ENCODE data around the gene RNF5. TPM values are rescaled to one million over a fixed set of nuclear protein-coding genes. Genes with fewer than 3 reads are reported as not detected.

RNF5 gene
- polyA plus RNA-seq, 1 donor from 2014 or later, result 369 TPM

DNA sequence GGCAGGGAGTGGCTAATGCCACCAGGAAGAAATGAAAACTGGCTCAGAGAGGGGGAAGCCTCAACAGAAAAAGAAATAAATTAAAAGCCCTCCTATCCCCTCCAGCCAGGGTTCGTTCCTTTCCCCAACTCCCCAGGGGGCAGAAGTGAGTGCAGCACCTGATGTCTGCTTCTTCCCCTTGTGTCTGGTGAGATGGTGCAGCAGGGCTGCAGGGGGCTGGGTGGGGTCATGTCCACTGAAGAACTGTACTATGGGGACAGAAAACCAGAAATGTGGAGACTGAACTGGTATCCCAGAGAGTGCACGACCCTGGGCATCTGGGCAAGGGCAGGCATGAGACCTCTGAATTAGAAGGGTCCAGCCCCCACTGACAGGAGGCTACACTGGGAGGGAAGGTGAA lies 9.9 kb upstream of the RNF5 start:
- no peaks in the 10 kb centered on the region for H3F3A ChIP-seq (ENCODE audit: insufficient read depth, low read length, poor library complexity, severe bottlenecking)
- no peaks in the 10 kb centered on the region for H3K9me2 ChIP-seq (ENCODE audit: insufficient read depth, low read length)
- no peak overlapping the region for H2AFZ ChIP-seq (ENCODE audit: low read depth, low read length)
- no peaks in the 10 kb centered on the region for H3K36me3 ChIP-seq (ENCODE audit: insufficient read depth, low read length)
- H3K4me3 ChIP-seq (ENCODE audit: low read length), result no peak overlapping the region
- no peaks in the 10 kb centered on the region for H4K20me1 ChIP-seq (ENCODE audit: insufficient read depth)
- H3K9ac ChIP-seq (ENCODE audit: low read length), result no peak overlapping the region
- TF ChIP-seq EZH2 (IDR thresholded peaks at IDR 0.05; ENCODE audit: borderline replicate concordance, insufficient read depth, low read length, poor library complexity, severe bottlenecking), result no peak
- no peak for TF ChIP-seq SMC3 (conservative IDR thresholded peaks at IDR 0.05; ENCODE audit: poor library complexity)
- no peak for TF ChIP-seq TAF1 (IDR thresholded peaks at IDR 0.05; ENCODE audit: low read depth)
- no peak for TF ChIP-seq MXI1 (conservative IDR thresholded peaks at IDR 0.05; ENCODE audit: poor library complexity, severe bottlenecking)
- TF ChIP-seq, protein P1, sequence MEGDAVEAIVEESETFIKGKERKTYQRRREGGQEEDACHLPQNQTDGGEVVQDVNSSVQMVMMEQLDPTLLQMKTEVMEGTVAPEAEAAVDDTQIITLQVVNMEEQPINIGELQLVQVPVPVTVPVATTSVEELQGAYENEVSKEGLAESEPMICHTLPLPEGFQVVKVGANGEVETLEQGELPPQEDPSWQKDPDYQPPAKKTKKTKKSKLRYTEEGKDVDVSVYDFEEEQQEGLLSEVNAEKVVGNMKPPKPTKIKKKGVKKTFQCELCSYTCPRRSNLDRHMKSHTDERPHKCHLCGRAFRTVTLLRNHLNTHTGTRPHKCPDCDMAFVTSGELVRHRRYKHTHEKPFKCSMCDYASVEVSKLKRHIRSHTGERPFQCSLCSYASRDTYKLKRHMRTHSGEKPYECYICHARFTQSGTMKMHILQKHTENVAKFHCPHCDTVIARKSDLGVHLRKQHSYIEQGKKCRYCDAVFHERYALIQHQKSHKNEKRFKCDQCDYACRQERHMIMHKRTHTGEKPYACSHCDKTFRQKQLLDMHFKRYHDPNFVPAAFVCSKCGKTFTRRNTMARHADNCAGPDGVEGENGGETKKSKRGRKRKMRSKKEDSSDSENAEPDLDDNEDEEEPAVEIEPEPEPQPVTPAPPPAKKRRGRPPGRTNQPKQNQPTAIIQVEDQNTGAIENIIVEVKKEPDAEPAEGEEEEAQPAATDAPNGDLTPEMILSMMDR (IDR thresholded peaks at IDR 0.05; ENCODE audit: poor library complexity, severe bottlenecking), result no peak
- TF ChIP-seq, protein P2, sequence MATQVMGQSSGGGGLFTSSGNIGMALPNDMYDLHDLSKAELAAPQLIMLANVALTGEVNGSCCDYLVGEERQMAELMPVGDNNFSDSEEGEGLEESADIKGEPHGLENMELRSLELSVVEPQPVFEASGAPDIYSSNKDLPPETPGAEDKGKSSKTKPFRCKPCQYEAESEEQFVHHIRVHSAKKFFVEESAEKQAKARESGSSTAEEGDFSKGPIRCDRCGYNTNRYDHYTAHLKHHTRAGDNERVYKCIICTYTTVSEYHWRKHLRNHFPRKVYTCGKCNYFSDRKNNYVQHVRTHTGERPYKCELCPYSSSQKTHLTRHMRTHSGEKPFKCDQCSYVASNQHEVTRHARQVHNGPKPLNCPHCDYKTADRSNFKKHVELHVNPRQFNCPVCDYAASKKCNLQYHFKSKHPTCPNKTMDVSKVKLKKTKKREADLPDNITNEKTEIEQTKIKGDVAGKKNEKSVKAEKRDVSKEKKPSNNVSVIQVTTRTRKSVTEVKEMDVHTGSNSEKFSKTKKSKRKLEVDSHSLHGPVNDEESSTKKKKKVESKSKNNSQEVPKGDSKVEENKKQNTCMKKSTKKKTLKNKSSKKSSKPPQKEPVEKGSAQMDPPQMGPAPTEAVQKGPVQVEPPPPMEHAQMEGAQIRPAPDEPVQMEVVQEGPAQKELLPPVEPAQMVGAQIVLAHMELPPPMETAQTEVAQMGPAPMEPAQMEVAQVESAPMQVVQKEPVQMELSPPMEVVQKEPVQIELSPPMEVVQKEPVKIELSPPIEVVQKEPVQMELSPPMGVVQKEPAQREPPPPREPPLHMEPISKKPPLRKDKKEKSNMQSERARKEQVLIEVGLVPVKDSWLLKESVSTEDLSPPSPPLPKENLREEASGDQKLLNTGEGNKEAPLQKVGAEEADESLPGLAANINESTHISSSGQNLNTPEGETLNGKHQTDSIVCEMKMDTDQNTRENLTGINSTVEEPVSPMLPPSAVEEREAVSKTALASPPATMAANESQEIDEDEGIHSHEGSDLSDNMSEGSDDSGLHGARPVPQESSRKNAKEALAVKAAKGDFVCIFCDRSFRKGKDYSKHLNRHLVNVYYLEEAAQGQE (IDR thresholded peaks at IDR 0.05; ENCODE audit: borderline replicate concordance), result no peak
- TF ChIP-seq EP300 (conservative IDR thresholded peaks at IDR 0.05; ENCODE audit: poor library complexity, severe bottlenecking), result no peak
- TF ChIP-seq RAD21 (conservative IDR thresholded peaks at IDR 0.05), result no peak
- H3K79me2 ChIP-seq (replicated peaks; ENCODE audit: insufficient read depth, low read length), result peaks cover 7% of the 10 kb centered on the region
- H3K4me2 ChIP-seq (ENCODE audit: low read length), result no peak overlapping the region
- no peaks in the 10 kb centered on the region for H3K9me3 ChIP-seq (ENCODE audit: low read length)
- no peak overlapping the region for H3K27ac ChIP-seq (ENCODE audit: low read length)
- H3K27me3 ChIP-seq (ENCODE audit: insufficient read depth, low read depth, low read length), result no peaks in the 10 kb centered on the region

DNA sequence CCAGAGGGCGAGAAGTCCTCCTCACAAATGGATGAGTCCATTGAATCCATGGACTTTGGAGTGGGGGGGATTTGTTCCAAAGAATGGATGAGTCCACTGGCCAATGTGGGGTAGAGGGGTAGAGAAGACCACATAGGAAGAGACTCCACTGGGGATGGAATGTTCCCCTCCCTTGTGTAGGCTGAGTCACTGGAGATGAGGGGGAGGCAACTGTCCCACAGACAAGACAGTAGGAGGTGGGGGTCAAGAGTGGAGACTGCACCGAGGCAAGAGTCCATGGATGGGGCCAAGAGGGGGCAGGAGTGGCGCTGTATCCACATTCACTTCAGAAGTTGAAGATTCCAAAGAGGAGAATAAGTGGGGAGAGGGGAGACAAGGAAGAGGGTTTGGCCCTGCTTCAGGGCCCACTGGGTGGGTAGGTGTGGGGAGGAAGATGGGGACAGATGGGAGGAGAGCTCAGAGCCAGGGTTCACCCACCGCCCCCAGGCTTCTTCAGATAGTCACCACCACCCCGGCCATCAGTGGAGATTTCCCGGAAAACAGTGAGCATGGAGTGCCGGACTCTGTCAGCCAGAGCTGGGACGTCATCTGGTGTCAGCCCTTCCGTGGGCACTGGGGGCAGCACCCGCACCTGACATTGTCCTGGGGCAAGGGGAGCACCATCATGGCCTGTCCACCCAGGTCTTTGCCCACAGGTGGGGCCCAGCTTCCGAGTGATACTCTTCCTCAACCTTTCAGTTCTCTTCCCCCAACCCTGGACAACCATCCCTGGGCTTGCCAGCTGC lies 9.2 kb upstream of the RNF5 start:
- Histone ChIP-seq H3K79me2 (replicated peaks; ENCODE audit: insufficient read depth, low read length) (peaks cover 13% of the 10 kb centered on the region), H3K27ac (ENCODE audit: low read length) (no peak overlapping the region), H3K4me2 (ENCODE audit: low read length) (no peak overlapping the region), H3K9me2 (ENCODE audit: insufficient read depth, low read length) (no peaks in the 10 kb centered on the region), H3K9ac (ENCODE audit: low read length) (no peak overlapping the region), H4K20me1 (ENCODE audit: insufficient read depth) (no peaks in the 10 kb centered on the region), H3K9me3 (ENCODE audit: low read length) (no peaks in the 10 kb centered on the region), H3K4me3 (ENCODE audit: low read length) (no peak overlapping the region), H2AFZ (ENCODE audit: low read depth, low read length) (no peak overlapping the region), H3F3A (ENCODE audit: insufficient read depth, low read length, poor library complexity, severe bottlenecking) (no peaks in the 10 kb centered on the region), H3K36me3 (ENCODE audit: insufficient read depth, low read length) (no peaks in the 10 kb centered on the region), H3K27me3 (ENCODE audit: insufficient read depth, low read depth, low read length) (no peaks in the 10 kb centered on the region)
- TF ChIP-seq POLR2AphosphoS5 (IDR thresholded peaks at IDR 0.05) (no peak), MXI1 (conservative IDR thresholded peaks at IDR 0.05; ENCODE audit: poor library complexity, severe bottlenecking) (no peak), EP300 (conservative IDR thresholded peaks at IDR 0.05; ENCODE audit: poor library complexity, severe bottlenecking) (no peak), RAD21 (conservative IDR thresholded peaks at IDR 0.05) (no peak), EZH2 (IDR thresholded peaks at IDR 0.05; ENCODE audit: borderline replicate concordance, insufficient read depth, low read length, poor library complexity, severe bottlenecking) (no peak), SMC3 (conservative IDR thresholded peaks at IDR 0.05; ENCODE audit: poor library complexity) (no peak), TAF1 (IDR thresholded peaks at IDR 0.05; ENCODE audit: low read depth) (no peak)
- TF ChIP-seq, protein P2 (IDR thresholded peaks at IDR 0.05; ENCODE audit: borderline replicate concordance), result no peak
- TF ChIP-seq, protein P1 (IDR thresholded peaks at IDR 0.05; ENCODE audit: poor library complexity, severe bottlenecking), result no peak
